Uterus (tissue), 2 donors: Measurements from ENCODE around the gene SBK3.

Experiments used
- POLR2A ChIP-seq, 2 donors: fragments of 450-650 bp; IDR thresholded peaks; one replicate each; pipeline ENCODE4 v1.6.1; 2016; ENCODE audit warnings: antibody characterized with exemption in 2 of 2, mild to moderate bottlenecking in 1 of 2, moderate library complexity in 1 of 2
- TF ChIP-seq, protein P1 (sequence below), 4 experiments: fragments of 200-600 bp in 2 of 4; fragments of 450-650 bp in 2 of 4; sonication (generic) in 2 of 4; IDR thresholded peaks; one replicate each; pipeline ENCODE4 v1.5.1; 2016 to 2019; ENCODE audit warnings: antibody characterized with exemption in 4 of 4, mild to moderate bottlenecking in 2 of 4, moderate library complexity in 1 of 4

DNA sequence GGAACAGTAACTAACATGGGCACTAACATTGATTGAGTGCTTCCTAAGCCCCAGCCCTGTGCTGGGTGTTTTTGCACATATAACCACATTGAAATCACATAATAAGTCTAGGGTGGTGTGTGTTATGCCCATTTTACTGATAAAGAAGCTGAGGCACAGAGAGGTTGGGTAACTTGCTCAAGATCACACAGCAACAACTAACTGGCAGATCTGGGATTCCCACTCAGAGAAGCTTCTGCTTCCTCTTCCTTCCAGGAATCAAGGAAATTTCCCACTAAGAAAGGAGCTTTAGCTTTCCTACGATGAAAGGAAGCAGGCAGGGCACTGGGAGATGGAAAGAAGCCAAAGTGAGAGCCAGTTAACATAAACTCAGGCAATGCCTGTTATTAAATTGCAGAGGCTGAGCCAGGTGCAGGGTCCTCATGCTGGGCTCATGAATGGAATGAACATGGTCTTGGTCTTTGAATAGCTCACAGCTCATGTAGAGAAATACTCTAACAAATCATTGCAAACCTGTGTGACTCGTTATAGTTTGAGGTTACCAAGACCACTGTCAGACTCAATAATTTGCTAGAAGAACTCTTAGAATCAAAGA, 47.0 kb downstream of the SBK3 start:
- TF ChIP-seq, protein P1, sequence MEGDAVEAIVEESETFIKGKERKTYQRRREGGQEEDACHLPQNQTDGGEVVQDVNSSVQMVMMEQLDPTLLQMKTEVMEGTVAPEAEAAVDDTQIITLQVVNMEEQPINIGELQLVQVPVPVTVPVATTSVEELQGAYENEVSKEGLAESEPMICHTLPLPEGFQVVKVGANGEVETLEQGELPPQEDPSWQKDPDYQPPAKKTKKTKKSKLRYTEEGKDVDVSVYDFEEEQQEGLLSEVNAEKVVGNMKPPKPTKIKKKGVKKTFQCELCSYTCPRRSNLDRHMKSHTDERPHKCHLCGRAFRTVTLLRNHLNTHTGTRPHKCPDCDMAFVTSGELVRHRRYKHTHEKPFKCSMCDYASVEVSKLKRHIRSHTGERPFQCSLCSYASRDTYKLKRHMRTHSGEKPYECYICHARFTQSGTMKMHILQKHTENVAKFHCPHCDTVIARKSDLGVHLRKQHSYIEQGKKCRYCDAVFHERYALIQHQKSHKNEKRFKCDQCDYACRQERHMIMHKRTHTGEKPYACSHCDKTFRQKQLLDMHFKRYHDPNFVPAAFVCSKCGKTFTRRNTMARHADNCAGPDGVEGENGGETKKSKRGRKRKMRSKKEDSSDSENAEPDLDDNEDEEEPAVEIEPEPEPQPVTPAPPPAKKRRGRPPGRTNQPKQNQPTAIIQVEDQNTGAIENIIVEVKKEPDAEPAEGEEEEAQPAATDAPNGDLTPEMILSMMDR (IDR thresholded peaks at IDR 0.05) = no peak
- TF ChIP-seq POLR2A (IDR thresholded peaks at IDR 0.05) = no peak
